Liver (tissue), 9 donors: ENCODE results near the gene SPTBN1. TPM values are rescaled to one million over a fixed set of nuclear protein-coding genes. Genes with fewer than 3 reads are reported as not detected.

ENCODE experiments used
- DNase-seq: peaks from one replicate; pipeline ENCODE4 v3.0.0-alpha.2; 2017; ENCODE audit warnings: low spot score
- H3K27ac ChIP-seq, 2 donors: one replicate each; pipeline ENCODE4 v1.7.0; 2013; ENCODE audit warnings: inconsistent platforms in 2 of 2, low read length in 2 of 2, control low read depth in 1 of 2, low read depth in 1 of 2, mild to moderate bottlenecking in 1 of 2
- H3K27me3 ChIP-seq, 4 donors: one replicate each; pipeline versions ENCODE4 v1.6.1 to v1.7.0; 2013; ENCODE audit warnings: low read length in 3 of 4, inconsistent platforms in 1 of 4, mild to moderate bottlenecking in 1 of 4, moderate library complexity in 1 of 4; ENCODE audit not compliant: control insufficient read depth in 4 of 4, insufficient read depth in 4 of 4
- H3K36me3 ChIP-seq, 4 donors: one replicate each; pipeline versions ENCODE4 v1.6.1 to v1.7.0; 2013; ENCODE audit warnings: low read length in 3 of 4, mild to moderate bottlenecking in 3 of 4, low read depth in 1 of 4, moderate library complexity in 1 of 4; ENCODE audit not compliant: control insufficient read depth in 4 of 4, insufficient read depth in 3 of 4
- H3K4me1 ChIP-seq, 4 donors: one replicate each; pipeline versions ENCODE4 v1.6.1 to v1.7.0; 2013; ENCODE audit warnings: low read length in 3 of 4, mild to moderate bottlenecking in 3 of 4, moderate library complexity in 1 of 4; ENCODE audit not compliant: control insufficient read depth in 4 of 4, insufficient read depth in 4 of 4
- H3K4me3 ChIP-seq, 3 donors: one replicate each; pipeline versions ENCODE4 v1.6.1 to v1.7.0; 2013; ENCODE audit warnings: low read length in 3 of 3, control low read depth in 1 of 3, low read depth in 1 of 3, mild to moderate bottlenecking in 1 of 3
- H3K9ac ChIP-seq, 2 donors: one replicate each; pipeline ENCODE4 v1.7.0; 2013; ENCODE audit warnings: low read length in 2 of 2, mild to moderate bottlenecking in 2 of 2, moderate library complexity in 2 of 2, control low read depth in 1 of 2, low read depth in 1 of 2
- H3K9me3 ChIP-seq, 4 donors: one replicate each; pipeline versions ENCODE4 v1.6.1 to v1.7.0; 2013; ENCODE audit warnings: low read length in 3 of 4; ENCODE audit not compliant: control insufficient read depth in 4 of 4
- ATF3 ChIP-seq: IDR thresholded peaks from 2 replicates; pipeline ENCODE4 v1.6.1; 2016; ENCODE audit warnings: antibody characterized with exemption
- CTCF ChIP-seq: fragments of 150-350 bp; IDR thresholded peaks from 2 replicates; pipeline ENCODE4 v1.5.1; 2017; ENCODE audit warnings: improper control_type of control experiment, low read depth, low read length; ENCODE audit not compliant: missing input control
- EGR1 ChIP-seq, 2 donors: IDR thresholded peaks; 2 replicates each; pipeline ENCODE4 v1.6.1; 2016 to 2018; ENCODE audit warnings: antibody characterized with exemption in 2 of 2, low read depth in 2 of 2
- FOXA1 ChIP-seq: IDR thresholded peaks from 2 replicates; pipeline ENCODE4 v1.6.1; 2016; ENCODE audit warnings: antibody characterized with exemption
- FOXA2 ChIP-seq: IDR thresholded peaks from 2 replicates; pipeline ENCODE4 v1.6.1; 2016; ENCODE audit warnings: antibody characterized with exemption
- GABPA ChIP-seq, 2 donors: IDR thresholded peaks in 1 of 2; conservative IDR thresholded peaks in 1 of 2; 2 replicates each; pipeline ENCODE4 v1.6.1; 2016; ENCODE audit warnings: antibody characterized with exemption in 2 of 2, mild to moderate bottlenecking in 1 of 2, moderate library complexity in 1 of 2
- HNF4A ChIP-seq, 2 donors: conservative IDR thresholded peaks; 2 replicates each; pipeline ENCODE4 v1.6.1; 2016; ENCODE audit warnings: antibody characterized with exemption in 2 of 2, mild to moderate bottlenecking in 2 of 2
- HNF4G ChIP-seq: IDR thresholded peaks from 2 replicates; pipeline ENCODE4 v1.6.1; 2016; ENCODE audit warnings: antibody characterized with exemption
- JUND ChIP-seq, 2 donors: IDR thresholded peaks; 2 replicates each; pipeline ENCODE4 v1.6.1; 2016; ENCODE audit warnings: antibody characterized with exemption in 2 of 2
- MAX ChIP-seq: IDR thresholded peaks from 2 replicates; pipeline ENCODE4 v1.6.1; 2016; ENCODE audit warnings: antibody characterized with exemption
- NR2F2 ChIP-seq: IDR thresholded peaks from 2 replicates; pipeline ENCODE4 v1.6.1; 2016; ENCODE audit warnings: antibody characterized with exemption
- RAD21 ChIP-seq, 2 donors: IDR thresholded peaks; 2 replicates each; pipeline ENCODE4 v1.6.1; 2016; ENCODE audit warnings: antibody characterized with exemption in 2 of 2, mild to moderate bottlenecking in 2 of 2
- REST ChIP-seq: IDR thresholded peaks from 2 replicates; pipeline ENCODE4 v1.6.1; 2016; ENCODE audit warnings: antibody characterized with exemption, mild to moderate bottlenecking
- RXRA ChIP-seq, 2 donors: IDR thresholded peaks; 2 replicates each; pipeline ENCODE4 v1.6.1; 2017 to 2018; ENCODE audit warnings: antibody characterized with exemption in 2 of 2, mild to moderate bottlenecking in 1 of 2
- SP1 ChIP-seq: IDR thresholded peaks from 2 replicates; pipeline ENCODE4 v1.6.1; 2018; ENCODE audit warnings: antibody characterized with exemption, mild to moderate bottlenecking
- TAF1 ChIP-seq: conservative IDR thresholded peaks from 2 replicates; pipeline ENCODE4 v1.6.1; 2016; ENCODE audit warnings: antibody characterized with exemption, mild to moderate bottlenecking
- YY1 ChIP-seq: IDR thresholded peaks from 2 replicates; pipeline ENCODE4 v1.6.1; 2016; ENCODE audit warnings: antibody characterized with exemption, mild to moderate bottlenecking
- ZBTB33 ChIP-seq: IDR thresholded peaks from 2 replicates; pipeline ENCODE4 v1.6.1; 2016; ENCODE audit warnings: antibody characterized with exemption
- WGBS: extraction: QIAGEN DNeasy Blood & Tissue Kit; methylation state at CpG from one replicate; pipeline ENCODE4 v1.1.7; 2013; 5-methylcytosine and 5-hydroxymethylcytosine counted together
- polyA plus RNA-seq, 2 donors: library from polyadenylated mRNA; stranded (reverse) in 1 of 2; unstranded in 1 of 2; fragments of 200-250 nt in 1 of 2; fragments of >200 nt in 1 of 2; fragmentation: Nextera tagmentation in 1 of 2; extraction: Ambion mirVana in 1 of 2; gene quantifications; one replicate each; pipeline versions ENCODE4 v1.2.1 to v1.2.3, GENCODE V29; 2013 to 2015
- total RNA-seq, 2 donors: library from RNA; depleted of rRNA; stranded (reverse); fragments of >200 nt; gene quantifications; one replicate each; pipeline ENCODE4 v1.2.3, GENCODE V29; 2014
- donor health status: healthy.
- donor health status: healthy.
- donor health status: healthy.
- donor health status: healthy.
- donor health status: healthy.

Gene SPTBN1
- total and polyA plus RNA-seq, 4 donors, result 44.8 to 191 (median 75.9) TPM

GRCh38 chr2:54589038-54589339 lies 132.9 kb downstream of the SPTBN1 start:
- no peak overlapping the region for H3K4me3 ChIP-seq
- no peak for TF ChIP-seq SP1
- TF ChIP-seq FOXA2, result no peak
- no peak for TF ChIP-seq GABPA (IDR thresholded peaks at IDR 0.05 in 1 of 2, conservative IDR thresholded peaks at IDR 0.05 in 1 of 2)
- TF ChIP-seq HNF4G, result no peak
- TF ChIP-seq HNF4A (conservative IDR thresholded peaks at IDR 0.05), result no peak
- no peak for TF ChIP-seq REST
- peaks cover 0 to 3% (median 0%) of the 10 kb centered on the region in 4 donors for H3K36me3 ChIP-seq
- peak overlapping the region; percentile 82 to 93 for H3K27ac ChIP-seq
- DNase-seq, result no peak
- H3K27me3 ChIP-seq, result no peaks in the 10 kb centered on the region
- no peaks in the 10 kb centered on the region for H3K9me3 ChIP-seq
- H3K9ac ChIP-seq, result peak overlapping the region in 1 of 2 donors; percentile 49
- WGBS, result 83% methylated on average over 4 of the region's 4 CpGs
- H3K4me1 ChIP-seq, result peaks cover 15 to 80% (median 67%) of the 10 kb centered on the region in 4 donors

- Histone ChIP-seq H3K9ac (peak overlapping the region in 1 of 2 donors; percentile 49), H3K9me3 (no peaks in the 10 kb centered on the region), H3K27me3 (no peaks in the 10 kb centered on the region), H3K4me3 (no peak overlapping the region), H3K27ac (peak overlapping the region; percentile 82 to 93), H3K36me3 (peaks cover 0 to 3% (median 0%) of the 10 kb centered on the region in 4 donors), H3K4me1 (peaks cover 15 to 79% (median 63%) of the 10 kb centered on the region in 4 donors)
- TF ChIP-seq NR2F2 (peak; percentile 92), YY1 (no peak), EGR1 (IDR thresholded peaks at IDR 0.05; ENCODE audit: low read depth in 2 of 2) (peak; percentile 42 to 62), ZBTB33 (peak; percentile 48), JUND (IDR thresholded peaks at IDR 0.05) (peak; percentile 67), GABPA (IDR thresholded peaks at IDR 0.05 in 1 of 2, conservative IDR thresholded peaks at IDR 0.05 in 1 of 2) (peak; percentile 65 to 66), HNF4G (peak; percentile 23), FOXA1 (no peak), MAX (peak; percentile 74), TAF1 (peak; percentile 32), FOXA2 (no peak), ATF3 (peak; percentile 71), RXRA (IDR thresholded peaks at IDR 0.05) (peak; percentile 63 to 85), RAD21 (IDR thresholded peaks at IDR 0.05) (peak; percentile 43 to 46), REST (peak; percentile 47), SP1 (peak; percentile 62), CTCF (no peak), HNF4A (conservative IDR thresholded peaks at IDR 0.05) (peak; percentile 52 to 69)
- no peak for DNase-seq
- WGBS, result 13% methylated on average over 7 of the region's 7 CpGs
Observed at GRCh38 chr2:54589340-54590215, 133.5 kb downstream of the SPTBN1 start.
